GM18520 (cell line): ENCODE results near the gene DHRSX.

ENCODE experiments used
- ATAC-seq: cut with Tn5 transposase; IDR thresholded peaks from one replicate; pipeline ENCODE4 v1.9.1; 2021; ENCODE audit not compliant: unreplicated experiment

DHRSX gene

DNA sequence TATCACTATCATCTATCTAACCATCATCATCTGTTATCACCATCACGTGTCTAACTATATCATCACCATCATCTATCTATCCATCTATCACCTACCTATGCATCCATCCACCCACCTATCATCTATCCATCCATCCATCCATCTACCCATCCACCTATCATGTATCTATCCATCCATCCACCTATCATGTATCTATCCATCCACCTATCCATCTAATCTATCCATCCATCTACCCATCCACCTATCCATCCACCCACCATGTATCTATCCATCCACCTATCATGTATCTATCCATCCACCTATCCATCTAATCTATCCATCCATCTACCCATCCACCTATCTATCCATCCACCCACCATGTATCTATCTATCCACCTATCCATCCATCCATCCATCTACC is 316.7 kb downstream of the DHRSX start:
- no peak for ATAC-seq

DNA sequence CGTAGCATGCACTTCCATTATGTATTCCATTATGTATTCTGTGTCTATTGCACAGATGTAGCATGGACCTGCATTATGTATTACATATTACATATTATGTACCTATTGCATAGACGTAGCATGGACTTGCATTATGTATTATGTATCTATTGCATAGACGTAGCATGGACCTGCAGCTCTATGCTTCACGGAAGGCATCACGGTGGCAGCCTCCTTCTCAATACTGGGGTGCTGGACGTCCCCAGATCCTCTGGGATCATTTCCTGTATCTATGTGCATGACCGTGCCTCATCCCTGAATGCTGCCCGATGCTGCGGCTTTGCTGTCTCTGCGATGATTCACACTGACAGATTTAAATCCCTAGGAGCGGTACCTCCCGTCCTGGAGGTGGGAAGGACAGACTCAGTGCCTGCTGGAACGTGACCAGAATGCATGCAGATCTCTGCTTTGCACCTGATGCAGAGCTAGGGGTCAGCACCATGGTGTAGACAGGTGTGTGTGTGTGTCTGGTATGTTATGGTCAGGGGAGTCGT is 317.5 kb downstream of the DHRSX start:
- no peak for ATAC-seq

DNA sequence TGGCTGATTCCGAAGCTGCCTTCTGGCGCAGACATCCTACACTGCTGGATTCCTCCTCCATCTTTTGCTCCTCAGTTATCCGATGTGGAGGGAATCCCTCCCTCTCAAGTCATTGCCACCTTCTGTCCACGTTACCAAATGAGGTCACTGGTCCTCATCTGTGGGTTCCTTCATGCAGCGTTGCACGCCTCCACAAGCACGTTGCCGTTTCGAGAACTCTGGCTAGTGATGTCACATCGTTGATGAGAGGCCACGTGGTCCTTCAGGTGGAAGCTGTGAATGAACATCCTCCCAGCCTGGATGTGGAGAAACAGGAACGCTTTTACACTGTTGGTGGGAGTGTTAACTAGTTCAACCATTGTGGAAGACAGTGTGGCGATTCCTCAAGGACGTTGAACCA is 323.2 kb downstream of the DHRSX start:
- ATAC-seq = no peak

DNA sequence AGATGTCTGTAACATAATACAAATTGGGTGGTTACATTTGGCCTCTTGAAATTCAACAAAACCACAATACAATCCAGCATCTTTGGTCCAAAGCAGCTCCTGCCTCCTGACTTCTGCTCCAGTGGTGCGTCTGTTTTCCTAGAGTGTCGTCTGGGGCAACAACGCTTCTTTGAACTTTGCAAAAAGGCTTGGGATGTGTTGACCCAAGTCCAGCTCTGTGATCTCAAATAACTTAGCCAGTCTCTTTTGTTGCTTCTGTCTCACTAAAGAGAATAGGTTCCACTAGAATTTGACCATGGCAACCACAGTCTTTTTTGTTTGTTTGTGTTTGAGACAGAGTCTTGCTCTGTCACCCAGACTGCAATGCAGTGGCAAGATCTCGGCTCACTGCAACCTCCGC is 324.0 kb downstream of the DHRSX start:
- ATAC-seq = no peak

DNA sequence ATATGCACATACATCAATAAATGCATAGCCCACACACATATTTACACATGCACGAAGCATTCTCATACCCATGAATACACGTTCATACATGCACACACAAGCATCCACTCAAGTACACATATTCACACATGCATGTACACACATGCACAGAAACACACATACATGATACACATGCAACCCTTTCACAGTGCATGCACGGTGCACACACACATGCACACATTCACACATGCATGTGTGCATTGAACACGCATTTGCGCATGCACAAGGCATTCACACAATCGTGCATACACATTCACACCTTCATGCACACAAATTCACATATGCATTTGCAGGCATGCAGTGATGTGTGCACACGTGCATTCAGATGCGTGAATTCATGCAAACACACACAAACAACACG is 324.5 kb downstream of the DHRSX start:
- no peak for ATAC-seq

DNA sequence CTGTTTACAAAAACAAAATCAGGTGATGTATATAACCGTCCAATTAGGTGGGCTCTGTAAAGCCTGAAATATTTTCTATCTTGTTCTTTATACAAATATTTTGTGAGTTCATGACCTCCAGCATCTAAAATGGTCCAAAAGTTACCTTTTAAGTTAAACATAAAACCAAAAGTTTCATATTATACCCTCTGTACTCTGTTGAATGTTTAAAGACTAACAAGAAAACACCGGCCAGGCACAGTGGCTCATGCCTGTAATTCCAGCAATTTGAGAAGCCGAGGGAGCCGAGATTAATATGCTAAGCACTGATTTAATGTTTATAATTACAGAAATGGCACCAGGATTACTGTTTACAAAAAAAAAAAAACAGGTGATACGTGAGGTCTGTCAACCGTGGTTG is 328.4 kb downstream of the DHRSX start:
- ATAC-seq = no peak
